Prostate gland (tissue), 2 donors: ENCODE data around the gene TUNAR. TPM values are rescaled to one million over a fixed set of nuclear protein-coding genes. Genes with fewer than 3 reads are reported as not detected.

Experiments used
- DNase-seq: peaks from one replicate; pipeline ENCODE4 v3.0.0-alpha.2; 2019; ENCODE audit warnings: low spot score
- H3K27ac ChIP-seq, 2 donors: fragments of 200-600 bp; sonication (generic); 2 replicates each; pipeline ENCODE4 v1.5.1; 2017 to 2019
- H3K27me3 ChIP-seq: fragments of 200-600 bp; sonication (generic); replicated peaks from 2 replicates; pipeline ENCODE4 v1.5.1; 2019; ENCODE audit not compliant: insufficient read depth
- H3K36me3 ChIP-seq, 2 donors: fragments of 200-600 bp; sonication (generic); 1 replicate in 1 of 2; 2 replicates in 1 of 2; pipeline versions ENCODE4 v1.5.1 to v1.8.1; 2017 to 2019
- H3K4me1 ChIP-seq: fragments of 200-600 bp; sonication (generic); replicated peaks from 2 replicates; pipeline ENCODE4 v1.5.1; 2019
- H3K4me3 ChIP-seq, 2 donors: fragments of 200-600 bp; sonication (generic); 2 replicates each; pipeline ENCODE4 v1.5.1; 2017 to 2019
- H3K9me3 ChIP-seq: fragments of 200-600 bp; sonication (generic); 2 replicates; pipeline ENCODE4 v1.5.1; 2017
- POLR2A ChIP-seq: fragments of 450-650 bp; IDR thresholded peaks from one replicate; pipeline ENCODE4 v1.6.1; 2016; ENCODE audit warnings: antibody characterized with exemption, mild to moderate bottlenecking
- POLR2AphosphoS5 ChIP-seq: sonication (generic); formaldehyde crosslinking; IDR thresholded peaks from one replicate; pipeline ENCODE4 v1.6.1; 2017; ENCODE audit warnings: antibody characterized with exemption
- WGBS: methylation state at CpG from one replicate; pipeline ENCODE4 v1.1.5; 2018; 5-methylcytosine and 5-hydroxymethylcytosine counted together
- intact Hi-C: fragments of 100-400 bp; cut with DNase I; formaldehyde crosslinking; loops from one replicate; pipeline ENCODE4 v1.14.2; 2022
- total RNA-seq, 2 donors: library from RNA; depleted of rRNA; stranded (reverse); fragments of >200 nt; gene quantifications; one replicate each; pipeline ENCODE4 v1.1.0, GENCODE V29; 2016
- TF ChIP-seq, protein P1 (sequence below), 4 experiments: fragments of 200-600 bp in 2 of 4; fragments of 450-650 bp in 2 of 4; sonication (generic) in 2 of 4; IDR thresholded peaks; 1 replicate in 3 of 4; 2 replicates in 1 of 4; pipeline ENCODE4 v1.5.1; 2016 to 2019; ENCODE audit warnings: antibody characterized with exemption in 4 of 4, mild to moderate bottlenecking in 2 of 4, moderate library complexity in 2 of 4

TUNAR gene
- total RNA-seq, 2 donors from 2014 or later = 1.9 TPM; not detected in 1

DNA sequence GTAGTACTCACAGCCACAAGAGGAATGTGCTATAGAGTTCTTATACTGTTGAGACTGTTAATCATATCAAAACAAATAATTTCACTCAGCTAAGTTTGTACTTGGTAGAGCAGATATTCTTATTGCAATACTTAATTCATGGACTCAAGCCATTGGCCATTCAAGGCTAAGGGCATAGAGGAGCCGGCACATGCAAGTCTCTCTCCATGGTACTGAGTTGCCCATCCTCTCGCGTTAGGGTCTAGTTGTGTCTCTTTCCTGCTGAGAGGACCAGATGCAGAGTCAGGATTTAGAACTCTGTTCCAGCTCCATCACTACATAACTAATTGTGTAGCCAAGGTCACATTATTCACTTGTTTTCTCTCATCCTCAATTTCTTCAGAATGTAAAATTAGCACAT lies 14.4 kb upstream of the TUNAR start:
- Histone ChIP-seq H3K4me3 (no peak overlapping the region), H3K36me3 (no peaks in the 10 kb centered on the region), H3K9me3 (no peaks in the 10 kb centered on the region), H3K27ac (no peak overlapping the region), H3K27me3 (no peaks in the 10 kb centered on the region), H3K4me1 (no peaks in the 10 kb centered on the region)
- 2% methylated on average over 3 of the region's 3 CpGs for WGBS
- DNase-seq = no peak
- TF ChIP-seq POLR2AphosphoS5 (no peak), POLR2A (no peak)
- TF ChIP-seq, protein P1, sequence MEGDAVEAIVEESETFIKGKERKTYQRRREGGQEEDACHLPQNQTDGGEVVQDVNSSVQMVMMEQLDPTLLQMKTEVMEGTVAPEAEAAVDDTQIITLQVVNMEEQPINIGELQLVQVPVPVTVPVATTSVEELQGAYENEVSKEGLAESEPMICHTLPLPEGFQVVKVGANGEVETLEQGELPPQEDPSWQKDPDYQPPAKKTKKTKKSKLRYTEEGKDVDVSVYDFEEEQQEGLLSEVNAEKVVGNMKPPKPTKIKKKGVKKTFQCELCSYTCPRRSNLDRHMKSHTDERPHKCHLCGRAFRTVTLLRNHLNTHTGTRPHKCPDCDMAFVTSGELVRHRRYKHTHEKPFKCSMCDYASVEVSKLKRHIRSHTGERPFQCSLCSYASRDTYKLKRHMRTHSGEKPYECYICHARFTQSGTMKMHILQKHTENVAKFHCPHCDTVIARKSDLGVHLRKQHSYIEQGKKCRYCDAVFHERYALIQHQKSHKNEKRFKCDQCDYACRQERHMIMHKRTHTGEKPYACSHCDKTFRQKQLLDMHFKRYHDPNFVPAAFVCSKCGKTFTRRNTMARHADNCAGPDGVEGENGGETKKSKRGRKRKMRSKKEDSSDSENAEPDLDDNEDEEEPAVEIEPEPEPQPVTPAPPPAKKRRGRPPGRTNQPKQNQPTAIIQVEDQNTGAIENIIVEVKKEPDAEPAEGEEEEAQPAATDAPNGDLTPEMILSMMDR (IDR thresholded peaks at IDR 0.05) = no peak
- intact Hi-C loops = no loop called here

- H3K27me3 ChIP-seq = no peaks in the 10 kb centered on the region
- H3K4me3 ChIP-seq = no peak overlapping the region
- no peaks in the 10 kb centered on the region for H3K9me3 ChIP-seq
- no peak overlapping the region for H3K27ac ChIP-seq
- DNase-seq = no peak
- WGBS = 83% methylated on average over 4 of the region's 4 CpGs
- H3K36me3 ChIP-seq = no peaks in the 10 kb centered on the region
- no peaks in the 10 kb centered on the region for H3K4me1 ChIP-seq
- intact Hi-C loops = no loop called here
- TF ChIP-seq, protein P1 (IDR thresholded peaks at IDR 0.05) = no peak
- TF ChIP-seq POLR2AphosphoS5 (no peak), POLR2A (no peak)
Measured at GRCh38 chr14:95863295-95863694, 13.3 kb upstream of the TUNAR start.

GRCh38 chr14:95869776-95870175 lies 6.9 kb upstream of the TUNAR start:
- H3K4me3 ChIP-seq = no peak overlapping the region
- no peaks in the 10 kb centered on the region for H3K4me1 ChIP-seq
- 80% methylated on average over 6 of the region's 6 CpGs for WGBS
- no peak for DNase-seq
- TF ChIP-seq, protein P1 (IDR thresholded peaks at IDR 0.05) = no peak
- TF ChIP-seq POLR2A (no peak), POLR2AphosphoS5 (no peak)
- H3K27me3 ChIP-seq = no peaks in the 10 kb centered on the region
- no peak overlapping the region for H3K27ac ChIP-seq
- intact Hi-C loops = no loop called here
- no peaks in the 10 kb centered on the region for H3K36me3 ChIP-seq
- H3K9me3 ChIP-seq = no peaks in the 10 kb centered on the region

GRCh38 chr14:95870772-95871171 lies 5.9 kb upstream of the TUNAR start:
- Histone ChIP-seq H3K27me3 (peaks cover 5% of the 10 kb centered on the region), H3K4me1 (no peaks in the 10 kb centered on the region), H3K4me3 (no peak overlapping the region), H3K9me3 (no peaks in the 10 kb centered on the region), H3K27ac (no peak overlapping the region), H3K36me3 (no peaks in the 10 kb centered on the region)
- intact Hi-C loops = no loop called here
- no peak for DNase-seq
- TF ChIP-seq POLR2A (no peak), POLR2AphosphoS5 (no peak)
- TF ChIP-seq, protein P1 (IDR thresholded peaks at IDR 0.05) = no peak
- WGBS = 93% methylated on average over 7 of the region's 7 CpGs

DNA sequence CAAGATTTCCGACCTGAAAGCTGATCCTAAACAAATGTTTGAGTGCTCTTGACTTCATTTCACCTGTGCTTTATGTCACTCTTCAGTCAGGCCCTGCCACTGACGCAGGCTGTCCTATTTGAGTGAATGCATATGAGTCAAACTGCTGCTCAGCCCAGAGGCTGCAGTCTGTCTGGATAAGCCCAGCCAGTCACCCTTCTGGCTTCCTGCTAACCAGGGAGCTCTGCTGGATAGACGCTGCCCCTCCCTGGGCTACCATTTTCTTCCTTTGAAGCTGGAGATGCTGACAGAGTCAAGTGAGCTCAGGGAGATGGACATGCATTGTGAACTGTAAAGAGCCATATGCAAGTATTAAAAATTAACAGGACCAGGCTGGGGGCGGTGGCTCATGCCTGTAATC lies 5.1 kb upstream of the TUNAR start:
- intact Hi-C loops = no loop called here
- WGBS = 67% methylated on average over 4 of the region's 4 CpGs
- Histone ChIP-seq H3K27ac (no peak overlapping the region), H3K9me3 (no peaks in the 10 kb centered on the region), H3K4me1 (no peaks in the 10 kb centered on the region), H3K36me3 (no peaks in the 10 kb centered on the region), H3K27me3 (peaks cover 12% of the 10 kb centered on the region), H3K4me3 (no peak overlapping the region)
- no peak for DNase-seq
- no peak for TF ChIP-seq POLR2AphosphoS5
- TF ChIP-seq POLR2A = no peak
- TF ChIP-seq, protein P1 (IDR thresholded peaks at IDR 0.05) = no peak
